ES-I3 (cell line): ENCODE measurements around the gene TMEM33.

Experiments used
- H3K36me3 ChIP-seq: 2 replicates; pipeline ENCODE4 v1.6.1; 2013; ENCODE audit warnings: mild to moderate bottlenecking, low read length, control low read depth, moderate library complexity; ENCODE audit not compliant: insufficient read depth
- H3K4me1 ChIP-seq: 2 replicates; pipeline ENCODE4 v1.6.1; 2013; ENCODE audit warnings: mild to moderate bottlenecking, control low read depth, low read length; ENCODE audit not compliant: insufficient read depth
- H3K9ac ChIP-seq: 2 replicates; pipeline ENCODE4 v1.6.1; 2013; ENCODE audit warnings: low read depth, mild to moderate bottlenecking, low read length, moderate library complexity
- H3K9me3 ChIP-seq: 2 replicates; pipeline ENCODE4 v1.6.1; 2013; ENCODE audit warnings: mild to moderate bottlenecking, low read length, moderate library complexity; ENCODE audit not compliant: control insufficient read depth, insufficient read depth

The TMEM33 gene

GRCh38 chr4:41964401-41964800, 29.2 kb downstream of the TMEM33 start:
- Histone ChIP-seq H3K4me1 (no peaks in the 10 kb centered on the region), H3K9ac (no peak overlapping the region), H3K36me3 (no peaks in the 10 kb centered on the region; the same call in 1 of the 2 replicates), H3K9me3 (peaks cover 5% of the 10 kb centered on the region; the same call in 1 of the 2 replicates)

GRCh38 chr4:41967392-41967791, 32.2 kb downstream of the TMEM33 start:
- Histone ChIP-seq H3K36me3 (no peaks in the 10 kb centered on the region), H3K9me3 (peaks cover 8% of the 10 kb centered on the region; the same call in 1 of the 2 replicates), H3K4me1 (no peaks in the 10 kb centered on the region), H3K9ac (no peak overlapping the region)

- Histone ChIP-seq H3K4me1 (no peaks in the 10 kb centered on the region), H3K9ac (no peak overlapping the region), H3K9me3 (peaks cover 8% of the 10 kb centered on the region; the same call in 1 of the 2 replicates), H3K36me3 (no peaks in the 10 kb centered on the region)
These were observed 34.4 kb downstream of the TMEM33 start for GRCh38 chr4:41969671-41970070.

GRCh38 chr4:41975341-41975740, 40.1 kb downstream of the TMEM33 start:
- Histone ChIP-seq H3K9me3 (0 out of 2 replicates have a peak, but pooled peaks cover 4% of the 10 kb centered on the region), H3K36me3 (no peaks in the 10 kb centered on the region), H3K4me1 (peaks cover 8% of the 10 kb centered on the region; the same call in 1 of the 2 replicates), H3K9ac (no peak overlapping the region)

- Histone ChIP-seq H3K36me3 (no peaks in the 10 kb centered on the region), H3K9ac (no peak overlapping the region), H3K4me1 (peaks cover 8% of the 10 kb centered on the region; the same call in 1 of the 2 replicates), H3K9me3 (no peaks in the 10 kb centered on the region)
These were observed 41.7 kb downstream of the TMEM33 start for GRCh38 chr4:41976775-41977516.

DNA sequence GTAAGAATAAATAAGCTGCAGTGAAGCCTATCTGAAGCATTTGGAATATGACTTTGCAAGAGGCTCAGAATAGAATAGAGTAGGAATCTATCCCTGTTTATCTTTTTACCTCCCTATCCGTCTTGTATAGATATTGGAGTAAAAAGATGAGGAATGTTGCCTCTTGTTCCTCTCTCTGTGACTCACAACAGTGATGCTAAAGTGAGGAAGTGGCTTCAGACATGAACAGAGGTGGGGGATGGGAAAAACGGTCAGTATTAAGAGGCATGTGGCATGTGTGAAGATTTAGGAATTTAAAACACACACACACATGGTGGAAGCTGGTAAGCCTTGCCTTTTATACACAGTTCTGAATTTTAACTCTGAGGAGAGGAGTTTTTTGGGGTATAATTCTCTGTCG, 42.5 kb downstream of the TMEM33 start:
- peaks cover 8% of the 10 kb centered on the region; the same call in 1 of the 2 replicates for H3K4me1 ChIP-seq
- H3K36me3 ChIP-seq, result no peaks in the 10 kb centered on the region
- no peaks in the 10 kb centered on the region for H3K9me3 ChIP-seq
- H3K9ac ChIP-seq, result no peak overlapping the region

DNA sequence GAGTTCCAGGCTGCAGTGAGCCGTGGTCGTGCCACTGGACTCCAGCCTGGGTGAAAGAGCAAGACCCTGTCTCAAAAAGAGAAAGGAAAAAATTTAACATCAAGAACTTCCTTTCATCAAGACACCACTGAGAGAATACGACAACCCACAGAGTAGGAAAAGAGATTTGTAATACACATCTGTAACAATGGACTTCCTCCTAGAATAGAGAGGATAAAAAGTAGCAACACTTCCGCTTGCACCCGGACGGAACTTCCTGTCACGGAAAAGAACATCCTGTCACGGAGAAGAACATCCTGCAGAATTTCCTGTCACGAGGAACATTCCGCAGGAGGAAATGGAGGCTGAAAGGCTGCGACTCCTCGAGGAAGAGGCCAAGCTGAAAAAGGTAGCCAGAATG, 46.2 kb downstream of the TMEM33 start, which contains the start of gene DCAF4L1:
Gene DCAF4L1 (plus strand): TSS at position 301 of the 400 bp plus-strand sequence. CDS start 37 bp downstream, at position 338.
- H3K9me3 ChIP-seq, result no peaks in the 10 kb centered on the region
- H3K36me3 ChIP-seq, result no peaks in the 10 kb centered on the region
- peaks cover 28% of the 10 kb centered on the region for H3K4me1 ChIP-seq
- no peak within 1 kb of the TSS for H3K9ac ChIP-seq

- no peaks in the 10 kb centered on the region for H3K9me3 ChIP-seq
- peaks cover 24% of the 10 kb centered on the region for H3K4me1 ChIP-seq
- H3K36me3 ChIP-seq, result no peaks in the 10 kb centered on the region
- no peak overlapping the region for H3K9ac ChIP-seq
These were observed 47.5 kb downstream of the TMEM33 start for GRCh38 chr4:41982716-41983115.

DNA sequence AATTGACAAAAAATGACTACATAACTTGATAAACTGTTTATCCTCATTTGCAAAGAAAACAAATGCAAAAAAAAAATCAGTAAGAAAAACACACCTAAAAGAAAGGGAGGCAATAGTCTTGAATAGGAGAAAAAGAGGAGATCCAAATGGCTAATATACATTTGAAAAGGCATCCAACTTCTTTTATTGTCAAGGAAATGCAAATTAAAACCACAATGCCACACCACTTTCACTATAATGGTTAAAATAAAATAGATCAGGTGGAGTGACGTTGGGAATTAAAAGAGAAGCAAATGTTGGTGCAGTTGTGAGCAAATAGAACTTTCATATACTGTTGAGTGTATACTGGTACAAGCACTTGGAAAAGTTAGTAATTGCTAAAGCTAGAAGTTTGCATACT, 49.9 kb downstream of the TMEM33 start:
- Histone ChIP-seq H3K4me1 (peaks cover 19% of the 10 kb centered on the region), H3K36me3 (no peaks in the 10 kb centered on the region), H3K9ac (no peak overlapping the region), H3K9me3 (no peaks in the 10 kb centered on the region)

DNA sequence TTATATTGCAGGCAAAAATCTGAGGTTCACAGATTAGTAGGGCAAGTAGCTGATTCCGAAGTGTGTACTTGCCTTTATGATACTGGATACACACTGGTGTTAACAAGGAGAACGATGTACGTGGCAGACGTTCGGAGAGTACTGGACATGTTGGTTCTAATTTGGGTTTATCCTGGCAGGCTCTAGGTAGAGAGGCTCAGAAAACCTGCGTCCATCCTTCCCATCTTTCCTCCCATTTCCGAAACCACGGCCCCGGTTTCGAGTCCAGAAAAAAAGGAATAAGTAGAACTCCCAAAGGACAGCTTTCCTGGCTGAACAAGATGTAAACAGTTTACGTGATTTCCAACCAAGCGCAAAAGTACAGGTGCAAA, 54.8 kb downstream of the TMEM33 start:
- Histone ChIP-seq H3K4me1 (peaks cover 18% of the 10 kb centered on the region), H3K36me3 (no peaks in the 10 kb centered on the region), H3K9ac (peak overlapping the region; percentile 85), H3K9me3 (no peaks in the 10 kb centered on the region)

GRCh38 chr4:41990365-41991111, 55.3 kb downstream of the TMEM33 start, which contains the start of gene SLC30A9:
TSS of gene SLC30A9 (plus strand) at chr4:41990530. CDS start at chr4:41990652, 122 bp downstream.
- H3K9ac ChIP-seq, result peak within 1 kb of the TSS; percentile 85

GRCh38 chr4:41991916-41992767, 56.9 kb downstream of the TMEM33 start:
- Histone ChIP-seq H3K9me3 (no peaks in the 10 kb centered on the region), H3K9ac (no peak overlapping the region), H3K36me3 (no peaks in the 10 kb centered on the region), H3K4me1 (peaks cover 8% of the 10 kb centered on the region; the same call in 1 of the 2 replicates)

More at GRCh38 chr4:41990365-41991111, 55.3 kb downstream of the TMEM33 start, which contains the start of gene SLC30A9:
- no peaks in the 10 kb centered on the region for H3K36me3 ChIP-seq
- H3K4me1 ChIP-seq, result peaks cover 15% of the 10 kb centered on the region
- no peaks in the 10 kb centered on the region for H3K9me3 ChIP-seq

DNA sequence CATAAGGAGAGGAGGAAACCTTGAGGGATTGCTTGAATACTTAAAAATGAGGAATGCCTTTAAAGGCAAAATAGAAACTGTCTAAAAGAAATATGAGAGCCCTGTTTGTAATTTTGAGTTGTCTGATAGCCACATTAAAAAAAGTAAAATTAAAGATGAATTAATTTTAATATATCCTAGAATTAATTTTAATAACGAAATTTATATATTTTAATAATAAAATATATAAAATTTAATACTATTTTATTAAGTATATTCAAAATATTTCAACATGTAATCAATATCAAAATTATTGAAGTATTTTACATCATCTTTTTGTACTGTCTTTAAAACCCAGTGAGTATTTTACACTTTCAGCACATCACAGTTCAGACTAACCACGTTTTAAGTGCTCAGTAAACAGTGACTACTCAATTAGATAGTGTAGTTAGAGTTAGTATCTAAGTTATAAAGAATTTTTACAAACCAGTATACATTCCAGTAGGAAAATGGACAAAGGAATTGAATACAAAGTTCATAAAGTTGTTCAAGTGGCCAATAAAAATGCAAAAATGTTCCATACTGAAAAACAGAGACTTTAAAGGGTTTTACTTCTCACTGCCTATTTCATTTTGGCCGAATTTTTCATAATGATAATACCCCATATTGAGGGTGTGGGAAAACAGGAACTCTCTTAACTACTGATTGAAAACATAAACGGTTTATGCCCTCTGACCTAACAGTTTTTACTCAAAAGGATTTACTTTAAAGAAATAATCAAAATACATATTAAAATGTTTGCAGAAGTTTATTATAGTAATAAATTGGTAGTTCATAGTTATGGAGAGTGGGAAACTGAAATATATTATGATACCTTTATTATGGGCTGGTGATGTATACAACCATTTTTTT, 58.0 kb downstream of the TMEM33 start:
- Histone ChIP-seq H3K4me1 (peaks cover 8% of the 10 kb centered on the region; the same call in 1 of the 2 replicates), H3K9ac (no peak overlapping the region), H3K36me3 (no peaks in the 10 kb centered on the region), H3K9me3 (no peaks in the 10 kb centered on the region)
